HT-29 (cell line): ENCODE measurements around the gene TGM3. TPM values are rescaled to one million over a fixed set of nuclear protein-coding genes. Genes with fewer than 3 reads are reported as not detected.

Experiments used
- DNase-seq: peaks from one replicate; pipeline ENCODE4 v3.0.0-alpha.2; 2015; ENCODE audit warnings: low spot score
- total RNA-seq: library from RNA; depleted of rRNA; stranded (reverse); fragments of >200 nt; shearing (Covaris generic); gene quantifications from 2 replicates; pipeline ENCODE4 v1.2.3, GENCODE V29; 2014; rRNA removed

The TGM3 gene
- total RNA-seq, 1 experiment from 2014 or later: not detected

DNA sequence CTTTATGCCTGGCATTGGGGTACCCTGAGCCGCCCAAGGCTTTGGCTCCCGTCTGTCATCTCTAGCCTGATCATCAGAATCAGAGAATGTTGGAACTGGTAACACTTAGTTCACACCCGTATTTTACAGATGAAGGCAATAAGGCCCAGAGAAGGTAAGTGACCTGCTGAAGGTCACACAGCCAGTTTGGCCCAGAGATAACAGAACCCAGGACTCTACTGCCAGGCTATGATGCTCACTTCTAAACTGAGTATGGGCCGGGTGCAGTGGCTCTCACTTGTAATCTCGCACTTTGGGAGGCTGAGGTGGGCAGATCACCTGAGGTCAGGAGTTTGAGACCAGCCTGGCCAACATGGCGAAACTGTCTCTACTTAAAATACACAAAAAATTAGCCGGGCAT, 83.1 kb downstream of the TGM3 start:
- DNase-seq: no peak

DNA sequence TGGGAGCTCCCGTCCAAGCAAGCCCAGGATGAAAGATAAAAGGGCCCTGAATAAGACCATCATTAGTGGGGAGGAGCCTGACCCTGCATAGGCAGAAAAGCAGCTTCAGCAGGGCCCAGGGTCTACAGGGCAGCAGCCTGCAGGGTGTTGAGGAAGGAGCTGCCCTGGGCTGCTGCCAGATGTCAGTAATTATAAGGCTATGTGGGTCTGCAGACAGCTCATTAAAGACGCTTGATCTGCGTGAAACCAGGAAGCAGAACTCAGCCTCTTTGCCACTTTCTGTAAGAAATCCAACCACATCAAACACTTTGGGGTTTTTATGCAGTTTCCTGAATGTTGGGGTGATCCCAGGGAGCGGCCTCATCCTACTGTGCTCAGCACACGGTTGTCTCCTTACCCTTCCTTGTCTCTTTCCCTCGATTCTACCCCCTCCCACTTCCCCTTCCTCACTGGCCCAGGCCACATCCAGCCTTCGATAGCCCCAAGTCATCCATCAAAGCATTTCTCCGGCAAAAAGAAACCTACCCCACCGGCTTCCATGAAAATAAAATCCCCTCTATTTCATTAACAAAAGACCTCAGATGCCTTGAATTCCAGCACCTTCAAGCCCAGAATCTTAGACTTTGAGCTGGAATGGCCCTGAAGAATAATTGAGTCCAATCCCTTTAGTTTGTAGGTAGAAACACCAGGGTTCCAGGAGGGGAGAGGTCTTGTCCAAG, 83.9 kb downstream of the TGM3 start:
- no peak for DNase-seq

DNA sequence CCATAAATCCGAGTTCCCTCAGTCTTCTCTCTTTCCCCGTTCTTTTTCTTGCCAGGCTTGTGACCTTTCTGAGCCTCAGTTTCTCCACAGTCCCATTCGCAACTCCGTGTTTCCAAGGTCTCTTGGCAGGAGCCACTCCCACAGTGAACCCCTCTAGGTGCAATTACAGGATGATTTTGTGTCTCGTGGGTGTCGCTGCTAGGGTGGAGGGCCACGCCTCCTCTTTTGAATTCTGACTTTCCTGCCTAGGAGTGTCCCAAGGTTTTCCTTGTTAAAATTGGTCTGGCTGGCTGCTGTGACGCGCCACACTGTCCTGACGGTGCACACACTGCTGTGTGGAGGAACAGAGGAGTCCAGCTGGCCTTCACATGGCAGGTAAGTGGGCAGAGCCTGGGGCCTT, 84.8 kb downstream of the TGM3 start, which contains the start of gene TGM6:
TGM6 (plus strand) TSS at position 301 of the 400 bp plus-strand sequence; CDS start at position 369, 68 bp downstream.
- no peak for DNase-seq

DNA sequence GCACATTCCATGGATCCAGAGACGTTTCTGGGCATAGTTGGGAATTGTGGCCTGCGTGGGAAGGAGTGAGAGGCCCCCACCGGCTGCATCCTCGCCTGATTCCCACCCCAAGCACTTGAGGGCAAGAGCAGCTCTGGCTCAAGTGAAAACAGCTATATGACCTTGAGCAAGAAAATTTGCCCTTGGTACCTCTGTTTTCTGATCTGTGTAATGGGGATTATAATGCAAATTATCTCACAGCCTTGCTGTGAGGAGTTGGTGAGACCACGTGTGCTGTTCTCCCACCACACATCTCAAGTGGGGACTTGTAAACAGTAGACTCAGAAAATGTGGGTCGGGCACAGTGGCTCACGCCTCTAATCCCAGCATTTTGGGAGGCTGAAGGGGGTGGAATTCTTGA, 85.5 kb downstream of the TGM3 start:
- no peak for DNase-seq

DNA sequence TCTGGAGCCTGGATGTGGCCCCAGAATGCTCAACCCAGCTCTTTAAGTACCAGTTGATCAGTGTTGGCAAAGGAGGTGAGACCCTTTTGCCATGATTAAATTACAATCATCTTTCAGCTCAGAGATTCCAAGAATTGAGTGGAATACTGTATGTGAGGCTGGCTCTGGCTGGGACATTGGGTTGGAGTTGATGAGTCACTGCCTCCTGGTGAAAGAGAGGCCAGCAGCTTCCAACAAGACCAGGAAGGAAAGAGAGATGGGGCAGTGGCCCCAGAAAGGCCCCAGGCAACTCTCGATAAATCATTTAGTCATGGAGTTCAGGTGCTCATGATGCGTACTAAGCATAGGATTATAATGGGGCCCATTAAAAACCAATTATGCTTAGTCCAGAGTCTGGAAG, 87.0 kb downstream of the TGM3 start:
- DNase-seq: no peak

DNA sequence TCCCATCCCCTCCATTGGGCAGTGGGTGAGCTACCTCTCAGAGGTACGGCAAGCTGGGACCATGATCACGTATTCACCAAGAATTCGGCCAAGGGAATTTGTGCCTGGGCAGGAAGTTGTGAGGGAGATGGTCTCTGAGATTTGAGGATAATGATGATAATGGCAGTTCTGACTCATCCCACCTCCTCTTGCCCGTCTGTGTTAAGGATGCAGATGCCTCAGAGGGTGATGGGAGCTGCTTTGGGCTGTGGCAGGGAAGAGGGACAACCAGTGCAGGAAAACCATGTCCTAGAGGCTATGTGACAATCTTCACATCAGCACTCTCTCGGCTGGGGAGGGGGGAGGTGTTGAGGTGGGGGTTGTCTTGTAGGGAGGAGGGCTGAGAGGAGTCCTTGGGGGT, 89.2 kb downstream of the TGM3 start:
- no peak for DNase-seq

DNA sequence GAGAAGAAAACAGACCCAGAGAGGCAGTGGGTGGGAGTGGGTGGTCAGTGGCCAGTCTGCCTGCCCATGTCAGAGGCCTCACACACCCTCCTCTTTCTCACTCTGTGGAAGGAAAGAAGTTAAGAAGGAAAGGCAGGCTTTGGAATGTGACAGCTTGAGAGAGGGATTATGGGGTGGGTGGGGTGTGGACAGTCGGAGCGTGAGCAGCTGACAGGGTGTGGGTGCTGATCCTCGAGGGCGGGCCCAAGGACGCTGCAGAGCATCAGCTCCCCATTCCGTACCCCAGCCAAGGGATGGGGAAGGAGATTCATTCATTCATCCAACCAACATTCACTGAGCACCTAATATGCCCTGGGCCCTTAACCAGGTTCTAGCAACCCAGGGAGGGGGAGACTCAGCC, 89.7 kb downstream of the TGM3 start:
- no peak for DNase-seq

DNA sequence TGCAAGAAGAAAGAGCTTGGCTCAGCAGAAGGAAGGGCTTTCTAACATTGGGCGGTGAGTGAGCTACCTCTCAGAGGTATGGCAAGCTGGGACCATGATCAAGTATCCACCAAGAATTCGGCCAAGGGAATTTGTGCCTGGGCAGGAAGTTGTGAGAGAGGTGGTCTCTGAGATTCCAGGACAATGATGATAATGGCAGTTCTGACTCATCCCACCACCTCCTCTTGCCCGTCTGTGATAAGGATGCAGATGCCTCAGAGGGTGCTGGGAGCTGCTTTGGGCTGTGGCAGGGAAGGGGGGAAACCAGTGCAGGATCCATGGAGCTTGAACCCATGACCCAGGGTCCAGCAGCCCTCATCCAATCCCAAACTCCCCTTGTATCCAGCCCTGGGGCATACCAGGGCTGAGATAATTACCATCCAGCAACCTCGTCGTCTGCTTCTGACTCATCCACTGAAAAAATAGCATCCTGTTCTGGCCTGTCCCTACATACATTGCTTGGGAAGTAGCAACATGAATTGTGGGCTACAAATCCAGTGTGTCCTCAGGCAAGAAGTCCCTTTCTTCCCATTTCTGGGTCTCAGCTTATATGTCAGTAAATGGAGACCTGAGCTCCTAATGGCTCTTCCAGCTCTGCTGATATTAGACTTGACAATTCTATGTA, 90.8 kb downstream of the TGM3 start:
- DNase-seq: no peak

DNA sequence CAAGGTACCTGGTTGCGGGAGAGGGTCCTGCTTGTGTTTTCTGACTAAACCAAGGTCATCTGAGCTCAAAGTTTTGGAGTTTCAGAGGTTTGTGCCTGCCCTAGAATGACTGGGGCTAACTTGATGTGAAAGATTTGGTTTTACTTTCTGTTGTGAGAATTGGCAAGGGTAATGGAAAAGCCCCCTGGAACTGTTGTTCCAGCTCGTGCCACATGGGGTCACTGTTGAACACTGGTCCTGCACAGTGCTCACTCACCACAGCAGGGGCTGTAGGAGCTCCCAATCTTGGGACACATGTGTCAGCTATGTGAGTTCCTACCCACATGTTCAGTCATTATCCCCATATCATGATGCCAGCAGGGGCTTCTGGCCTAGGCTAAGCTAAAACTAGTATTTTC, 91.4 kb downstream of the TGM3 start:
- peak; percentile 54 for DNase-seq

DNA sequence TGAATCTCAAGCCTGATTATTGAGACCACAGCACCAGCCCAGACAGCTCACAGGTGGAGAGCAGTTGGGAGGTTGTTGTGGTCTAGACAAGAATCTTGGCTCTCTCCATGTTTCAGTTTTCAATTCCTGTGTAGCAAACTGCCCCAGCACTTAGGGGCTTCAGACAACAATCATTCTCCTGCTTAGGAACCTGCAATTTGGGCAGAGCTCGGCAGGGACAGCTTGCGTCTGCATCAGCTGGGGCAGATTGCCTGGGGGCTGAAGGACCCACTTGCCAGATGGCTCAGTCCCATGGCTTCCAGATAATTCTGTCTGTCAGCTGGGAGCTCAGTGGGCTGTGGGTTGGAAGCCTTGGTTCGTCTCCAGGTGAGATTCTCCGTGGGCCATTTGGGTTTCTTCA, 91.8 kb downstream of the TGM3 start:
- no peak for DNase-seq

Other genes starting within 250 kb of the TGM3 start
- gene STK35, start 194.2 kb upstream of the TGM3 start, total RNA-seq: 33.6 and 34.5 TPM in 2 replicates
- gene TGM6, start 84.9 kb downstream of the TGM3 start, total RNA-seq: not detected in 2 replicates
- 649 and 692 TPM in 2 replicates for gene SNRPB, start 174.8 kb downstream of the TGM3 start, total RNA-seq
- gene ZNF343, start 212.9 kb downstream of the TGM3 start, total RNA-seq: 1.2 and 5.0 TPM in 2 replicates
- not detected in 2 replicates for gene TMC2, start 240.6 kb downstream of the TGM3 start, total RNA-seq